SK-N-SH (cell line): ENCODE measurements around the gene CCNI2. TPM values are rescaled to one million over a fixed set of nuclear protein-coding genes. Genes with fewer than 3 reads are reported as not detected.

Experiments
- CTCF ChIA-PET: fragments of 300-600, 350-600 bp; formaldehyde crosslinking; extraction: SDS; loops from one replicate; lab custom pipeline; 2021; lab: Yijun Ruan, JAX
- POLR2A ChIA-PET: fragments of 350-600 bp; sonication (Branson Sonifier 250); formaldehyde crosslinking; extraction: SDS; loops from one replicate; lab custom pipeline; 2020; ENCODE audit warnings: antibody characterized with exemption, inconsistent platforms; lab: Yijun Ruan, JAX
- DNase-seq: peaks from one replicate; pipeline ENCODE4 v3.0.0; 2012
- H2AFZ ChIP-seq: fragments of 200-600 bp; sonication (generic); 2 replicates; pipeline ENCODE4 v1.8.1; 2016; ENCODE audit warnings: antibody characterized with exemption, mild to moderate bottlenecking, low read depth
- H3F3A ChIP-seq: fragments of 200-600 bp; sonication (generic); replicated peaks from 2 replicates; pipeline ENCODE3; 2016; ENCODE audit warnings: antibody characterized with exemption, mild to moderate bottlenecking; ENCODE audit not compliant: insufficient read depth
- H3K27ac ChIP-seq, 2 experiments: fragments of 200-500 bp in 1 of 2; fragments of 200-600 bp in 1 of 2; sonication (Bioruptor generic) in 1 of 2; sonication (generic), shearing (Covaris generic) in 1 of 2; 2 replicates each; pipeline versions ENCODE4 v1.5.1 to v1.6.1; 2014 to 2016; ENCODE audit warnings: low read depth in 2 of 2, inconsistent platforms in 1 of 2, low read length in 1 of 2, mild to moderate bottlenecking in 1 of 2, mixed read lengths in 1 of 2
- H3K27me3 ChIP-seq: fragments of 200-600 bp; sonication (generic), shearing (Covaris generic); 2 replicates; pipeline ENCODE4 v1.6.1; 2016; ENCODE audit warnings: mixed run types; ENCODE audit not compliant: insufficient read depth
- H3K36me3 ChIP-seq, 2 experiments: fragments of 200-500 bp in 1 of 2; fragments of 200-600 bp in 1 of 2; sonication (Bioruptor generic) in 1 of 2; sonication (generic) in 1 of 2; replicated peaks in 1 of 2; 2 replicates each; pipeline versions ENCODE3 to v1.5.1; 2014 to 2016; ENCODE audit warnings: low read length in 1 of 2, mild to moderate bottlenecking in 1 of 2; ENCODE audit not compliant: insufficient read depth in 2 of 2, control insufficient read depth in 1 of 2
- H3K4me1 ChIP-seq, 2 experiments: fragments of 200-500 bp in 1 of 2; fragments of 200-600 bp in 1 of 2; sonication (Bioruptor generic) in 1 of 2; sonication (generic), shearing (Covaris generic) in 1 of 2; 2 replicates each; pipeline versions ENCODE4 v1.5.1 to v1.6.1; 2014 to 2016; ENCODE audit warnings: low read depth in 1 of 2, low read length in 1 of 2, mixed run types in 1 of 2; ENCODE audit not compliant: insufficient read depth in 2 of 2, control insufficient read depth in 1 of 2
- H3K4me2 ChIP-seq: fragments of 200-600 bp; sonication (generic), shearing (Covaris generic); 2 replicates; pipeline ENCODE4 v1.6.1; 2017; ENCODE audit warnings: mixed run types
- H3K4me3 ChIP-seq, 2 experiments: fragments of 200-500 bp in 1 of 2; fragments of 200-600 bp in 1 of 2; sonication (Bioruptor generic) in 1 of 2; sonication (generic), shearing (Covaris generic) in 1 of 2; 2 replicates each; pipeline versions ENCODE4 v1.5.1 to v1.8.1; 2014 to 2016; ENCODE audit warnings: low read depth in 2 of 2, inconsistent platforms in 1 of 2, low read length in 1 of 2, mild to moderate bottlenecking in 1 of 2, mixed read lengths in 1 of 2, moderate library complexity in 1 of 2
- H3K79me2 ChIP-seq: fragments of 200-600 bp; sonication (generic); 2 replicates; pipeline ENCODE4 v1.8.1; 2017; ENCODE audit warnings: mild to moderate bottlenecking; ENCODE audit not compliant: insufficient read depth
- H3K9ac ChIP-seq: fragments of 200-600 bp; sonication (generic); 2 replicates; pipeline ENCODE4 v1.6.1; 2017; ENCODE audit warnings: mixed run types
- H3K9me2 ChIP-seq: fragments of 200-600 bp; sonication (generic); 2 replicates; pipeline ENCODE4 v1.6.1; 2017; ENCODE audit warnings: mixed run types
- H3K9me3 ChIP-seq: fragments of 200-600 bp; sonication (generic); 2 replicates; pipeline ENCODE4 v1.6.1; 2017; ENCODE audit warnings: mixed run types, mild to moderate bottlenecking, moderate library complexity
- H4K20me1 ChIP-seq: fragments of 200-600 bp; sonication (generic); 2 replicates; pipeline ENCODE4 v1.6.1; 2017; ENCODE audit warnings: mild to moderate bottlenecking, mixed run types; ENCODE audit not compliant: insufficient read depth
- CHD2 ChIP-seq: fragments of 150-350 bp; IDR thresholded peaks from 2 replicates; pipeline ENCODE4 v1.6.1; 2018; ENCODE audit warnings: low read length; ENCODE audit not compliant: partially characterized antibody
- EP300 ChIP-seq, 2 experiments: IDR thresholded peaks; 2 replicates each; pipeline versions ENCODE4 v1.4.0 to v1.6.1; 2012; ENCODE audit warnings: borderline replicate concordance in 1 of 2, low read depth in 1 of 2, low read length in 1 of 2
- EZH2phosphoT487 ChIP-seq: fragments of 200-600 bp; sonication (generic); IDR thresholded peaks from 2 replicates; pipeline ENCODE4 v1.6.1; 2017; ENCODE audit warnings: low read depth, mixed run types, mild to moderate bottlenecking, antibody characterized with exemption, moderate library complexity, borderline replicate concordance
- JUND ChIP-seq: IDR thresholded peaks from 2 replicates; pipeline ENCODE4 v1.4.0; 2012
- NRF1 ChIP-seq: IDR thresholded peaks from 2 replicates; pipeline ENCODE4 v1.6.1; 2012; ENCODE audit warnings: low read depth, mild to moderate bottlenecking, low read length
- POLR2AphosphoS5 ChIP-seq: IDR thresholded peaks from 2 replicates; pipeline ENCODE4 v1.6.1; 2012; ENCODE audit warnings: low read depth, low read length
- RFX5 ChIP-seq: IDR thresholded peaks from 2 replicates; pipeline ENCODE4 v1.6.1; 2012; ENCODE audit warnings: mild to moderate bottlenecking, improper control_type of control experiment, low read length
- RXRA ChIP-seq: IDR thresholded peaks from 2 replicates; pipeline ENCODE4 v1.4.0; 2012; ENCODE audit warnings: low read depth, mild to moderate bottlenecking, borderline replicate concordance
- SIN3A ChIP-seq: IDR thresholded peaks from 2 replicates; pipeline ENCODE4 v1.6.1; 2012; ENCODE audit warnings: low read depth, mild to moderate bottlenecking, low read length, moderate library complexity, borderline replicate concordance
- TAF1 ChIP-seq: IDR thresholded peaks from 2 replicates; pipeline ENCODE4 v1.6.1; 2012; ENCODE audit warnings: low read depth, mild to moderate bottlenecking, low read length, moderate library complexity, borderline replicate concordance
- YY1 ChIP-seq: IDR thresholded peaks from 2 replicates; pipeline ENCODE4 v1.4.0; 2012; ENCODE audit warnings: low read depth, mild to moderate bottlenecking
- WGBS: methylation state at CpG from one replicate; pipeline ENCODE4 v1.1.6; 2017; ENCODE audit warnings: low lambda C conversion rate; 5-methylcytosine and 5-hydroxymethylcytosine counted together
- polyA plus RNA-seq, 3 experiments: library from polyadenylated mRNA; depleted of rRNA; stranded (reverse); fragments of >200 nt; gene quantifications; 2 replicates each; pipeline ENCODE4 v1.2.3, GENCODE V29; 2012
- TF ChIP-seq, protein P1 (sequence below): IDR thresholded peaks from 2 replicates; pipeline ENCODE4 v1.4.0; 2012; ENCODE audit warnings: low read depth, borderline replicate concordance
- TF ChIP-seq, protein P2 (sequence below): IDR thresholded peaks from 2 replicates; pipeline ENCODE4 v1.6.1; 2012; ENCODE audit warnings: mild to moderate bottlenecking, low read depth, low read length, moderate library complexity
- TF ChIP-seq, protein P3 (sequence below): IDR thresholded peaks from 2 replicates; pipeline ENCODE4; 2012

The CCNI2 gene
- polyA plus RNA-seq, 1 of the 3 experiments (the other 2 are of a cell fraction), result 0.05 TPM

DNA sequence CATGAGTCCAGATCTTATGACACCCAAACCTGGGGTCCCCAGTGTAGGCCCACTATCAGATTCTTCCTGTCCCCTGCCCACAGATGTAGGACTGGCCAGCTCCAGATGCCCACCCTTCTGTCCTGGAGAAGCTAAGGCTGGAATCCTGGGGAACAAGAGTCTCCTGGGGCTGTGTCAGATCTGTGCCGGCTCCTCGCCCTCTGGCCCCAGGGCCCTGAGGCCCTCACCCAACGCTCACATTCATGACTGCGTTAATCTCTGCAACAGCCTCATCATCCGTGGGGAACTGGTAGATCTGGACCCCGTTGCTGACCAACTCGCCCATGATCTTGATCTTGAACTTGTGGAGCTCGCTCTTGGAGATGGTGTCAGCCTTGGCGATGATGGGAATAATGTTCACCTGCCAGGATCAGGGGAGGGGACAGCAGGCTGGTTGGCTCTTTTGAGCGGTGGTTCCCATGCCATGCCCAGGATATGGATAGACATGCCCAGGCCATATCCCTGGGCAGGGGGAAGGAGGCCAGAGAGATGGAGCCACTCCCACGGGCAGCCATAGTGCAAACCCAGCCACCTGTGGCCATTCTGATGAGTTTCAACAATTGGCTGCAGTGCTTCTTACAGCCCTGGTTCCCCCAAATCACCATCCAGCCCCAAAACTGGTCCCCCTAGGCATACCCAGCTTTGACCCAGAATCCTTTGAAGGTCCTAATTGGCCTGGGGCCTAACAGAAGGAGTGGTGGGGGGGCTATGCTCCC is 15.2 kb downstream of the CCNI2 start:
- Histone ChIP-seq H3K4me3 (no peak overlapping the region), H3K9ac (no peak overlapping the region), H3K9me2 (no peaks in the 10 kb centered on the region), H3K79me2 (peaks cover 12% of the 10 kb centered on the region), H3K27ac (no peak overlapping the region), H3K36me3 (peaks cover 13 to 67% of the 10 kb centered on the region in 2 experiments), H3K9me3 (no peaks in the 10 kb centered on the region), H3K4me1 (no peaks in the 10 kb centered on the region; a peak in 1 of 4 replicates), H3K4me2 (no peak overlapping the region), H3F3A (no peaks in the 10 kb centered on the region), H4K20me1 (no peaks in the 10 kb centered on the region), H3K27me3 (no peaks in the 10 kb centered on the region), H2AFZ (no peak overlapping the region)
- TF ChIP-seq RXRA (no peak), POLR2AphosphoS5 (no peak), CHD2 (no peak), YY1 (no peak), EZH2phosphoT487 (no peak), SIN3A (no peak)
- TF ChIP-seq, protein P1, sequence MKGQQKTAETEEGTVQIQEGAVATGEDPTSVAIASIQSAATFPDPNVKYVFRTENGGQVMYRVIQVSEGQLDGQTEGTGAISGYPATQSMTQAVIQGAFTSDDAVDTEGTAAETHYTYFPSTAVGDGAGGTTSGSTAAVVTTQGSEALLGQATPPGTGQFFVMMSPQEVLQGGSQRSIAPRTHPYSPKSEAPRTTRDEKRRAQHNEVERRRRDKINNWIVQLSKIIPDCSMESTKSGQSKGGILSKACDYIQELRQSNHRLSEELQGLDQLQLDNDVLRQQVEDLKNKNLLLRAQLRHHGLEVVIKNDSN, result no peak
- POLR2A ChIA-PET, result no interaction called here
- no peak for DNase-seq
- CTCF ChIA-PET, result interaction anchor here (1.1 to 1.8 kb wide), 2 partner anchors 55 to 68 kb away, joined by 5 read pairs; partner anchors contain the start of gene SHROOM1
- 98% methylated on average over 10 of the region's 11 CpGs for WGBS

DNA sequence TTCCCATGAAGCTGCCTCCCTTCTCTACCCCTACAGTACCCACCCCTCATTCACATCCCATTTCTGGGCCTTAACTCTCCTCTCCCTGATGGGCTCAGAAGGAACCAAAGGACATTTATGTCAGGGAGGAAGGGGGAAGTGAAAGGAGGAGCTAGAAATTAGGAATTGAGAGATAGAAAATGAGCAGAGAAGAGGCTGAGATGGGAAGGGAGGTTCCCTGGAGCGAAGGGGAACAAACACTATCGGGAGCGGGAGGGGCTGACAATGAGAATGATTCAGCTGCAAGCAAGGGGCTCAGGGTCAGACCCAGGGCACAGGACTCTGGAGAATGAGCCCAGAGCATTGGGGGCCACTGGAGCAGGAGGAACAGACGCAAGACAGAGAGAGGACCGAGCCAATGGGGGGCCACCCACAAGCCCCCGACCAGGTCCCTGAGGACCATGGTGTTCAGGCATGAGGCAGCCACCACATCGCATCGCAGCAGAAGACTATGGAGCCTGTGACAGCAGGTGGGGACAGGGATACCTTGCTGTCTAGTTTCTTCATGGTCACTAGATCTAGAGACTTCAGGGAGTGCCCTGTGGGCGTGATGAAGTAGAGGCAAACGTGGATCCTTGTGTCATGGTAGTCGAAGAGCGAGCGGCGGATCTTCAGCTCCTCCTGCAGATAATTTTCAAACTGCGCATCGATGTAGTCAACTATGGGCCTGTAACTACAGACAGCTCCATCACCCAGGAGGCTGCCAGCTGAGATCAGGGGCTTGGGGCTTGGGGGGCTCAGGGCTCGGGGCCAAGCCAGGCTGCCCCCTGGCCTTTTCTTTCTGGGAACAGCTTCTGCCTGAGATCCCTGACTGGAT is 16.2 kb downstream of the CCNI2 start:
- no peaks in the 10 kb centered on the region for H3K9me2 ChIP-seq
- H2AFZ ChIP-seq, result no peak overlapping the region
- no peaks in the 10 kb centered on the region for H3K9me3 ChIP-seq
- H3K4me2 ChIP-seq, result no peak overlapping the region
- TF ChIP-seq JUND (no peak), YY1 (no peak), EP300 (IDR thresholded peaks at IDR 0.05; ENCODE audit: borderline replicate concordance in 1 of 2, low read depth in 1 of 2, low read length in 1 of 2) (no peak), RXRA (no peak), NRF1 (no peak), RFX5 (no peak), TAF1 (no peak)
- TF ChIP-seq, protein P2, sequence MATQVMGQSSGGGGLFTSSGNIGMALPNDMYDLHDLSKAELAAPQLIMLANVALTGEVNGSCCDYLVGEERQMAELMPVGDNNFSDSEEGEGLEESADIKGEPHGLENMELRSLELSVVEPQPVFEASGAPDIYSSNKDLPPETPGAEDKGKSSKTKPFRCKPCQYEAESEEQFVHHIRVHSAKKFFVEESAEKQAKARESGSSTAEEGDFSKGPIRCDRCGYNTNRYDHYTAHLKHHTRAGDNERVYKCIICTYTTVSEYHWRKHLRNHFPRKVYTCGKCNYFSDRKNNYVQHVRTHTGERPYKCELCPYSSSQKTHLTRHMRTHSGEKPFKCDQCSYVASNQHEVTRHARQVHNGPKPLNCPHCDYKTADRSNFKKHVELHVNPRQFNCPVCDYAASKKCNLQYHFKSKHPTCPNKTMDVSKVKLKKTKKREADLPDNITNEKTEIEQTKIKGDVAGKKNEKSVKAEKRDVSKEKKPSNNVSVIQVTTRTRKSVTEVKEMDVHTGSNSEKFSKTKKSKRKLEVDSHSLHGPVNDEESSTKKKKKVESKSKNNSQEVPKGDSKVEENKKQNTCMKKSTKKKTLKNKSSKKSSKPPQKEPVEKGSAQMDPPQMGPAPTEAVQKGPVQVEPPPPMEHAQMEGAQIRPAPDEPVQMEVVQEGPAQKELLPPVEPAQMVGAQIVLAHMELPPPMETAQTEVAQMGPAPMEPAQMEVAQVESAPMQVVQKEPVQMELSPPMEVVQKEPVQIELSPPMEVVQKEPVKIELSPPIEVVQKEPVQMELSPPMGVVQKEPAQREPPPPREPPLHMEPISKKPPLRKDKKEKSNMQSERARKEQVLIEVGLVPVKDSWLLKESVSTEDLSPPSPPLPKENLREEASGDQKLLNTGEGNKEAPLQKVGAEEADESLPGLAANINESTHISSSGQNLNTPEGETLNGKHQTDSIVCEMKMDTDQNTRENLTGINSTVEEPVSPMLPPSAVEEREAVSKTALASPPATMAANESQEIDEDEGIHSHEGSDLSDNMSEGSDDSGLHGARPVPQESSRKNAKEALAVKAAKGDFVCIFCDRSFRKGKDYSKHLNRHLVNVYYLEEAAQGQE, result no peak
- TF ChIP-seq, protein P3, sequence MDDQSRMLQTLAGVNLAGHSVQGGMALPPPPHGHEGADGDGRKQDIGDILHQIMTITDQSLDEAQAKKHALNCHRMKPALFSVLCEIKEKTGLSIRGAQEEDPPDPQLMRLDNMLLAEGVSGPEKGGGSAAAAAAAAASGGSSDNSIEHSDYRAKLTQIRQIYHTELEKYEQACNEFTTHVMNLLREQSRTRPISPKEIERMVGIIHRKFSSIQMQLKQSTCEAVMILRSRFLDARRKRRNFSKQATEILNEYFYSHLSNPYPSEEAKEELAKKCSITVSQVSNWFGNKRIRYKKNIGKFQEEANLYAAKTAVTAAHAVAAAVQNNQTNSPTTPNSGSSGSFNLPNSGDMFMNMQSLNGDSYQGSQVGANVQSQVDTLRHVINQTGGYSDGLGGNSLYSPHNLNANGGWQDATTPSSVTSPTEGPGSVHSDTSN, result no peak
- peaks cover 20% of the 10 kb centered on the region for H3K79me2 ChIP-seq
- H4K20me1 ChIP-seq, result peaks cover 4% of the 10 kb centered on the region; the same call in 1 of the 2 replicates
- 98% methylated on average over 16 of the region's 17 CpGs for WGBS
- H3K9ac ChIP-seq, result no peak overlapping the region
- CTCF ChIA-PET, result interaction anchor here (0.7 to 1.1 kb wide), 3 partner anchors 56 to 67 kb away, joined by 3 to 5 read pairs (median 3); partner anchors contain the start of gene SHROOM1
- POLR2A ChIA-PET, result no interaction called here
- no peak for DNase-seq
- no peak overlapping the region for H3K27ac ChIP-seq
- H3K4me1 ChIP-seq, result peaks cover 5 to 6% of the 10 kb centered on the region in 2 experiments; a peak in 2 of 4 replicates
- H3K36me3 ChIP-seq, result peaks cover 8 to 57% of the 10 kb centered on the region in 2 experiments
- H3F3A ChIP-seq, result no peaks in the 10 kb centered on the region
- H3K4me3 ChIP-seq, result no peak overlapping the region
- no peaks in the 10 kb centered on the region for H3K27me3 ChIP-seq
